ENCODE results near the gene E2F2. TPM values are rescaled to one million over a fixed set of nuclear protein-coding genes. Genes with fewer than 3 reads are reported as not detected.

E2F2 gene
- polyA plus RNA-seq, 1 donor (not counting 4 experiments of a cell fraction or from before 2014, with no cell fraction given) = 0.05 TPM

DNA sequence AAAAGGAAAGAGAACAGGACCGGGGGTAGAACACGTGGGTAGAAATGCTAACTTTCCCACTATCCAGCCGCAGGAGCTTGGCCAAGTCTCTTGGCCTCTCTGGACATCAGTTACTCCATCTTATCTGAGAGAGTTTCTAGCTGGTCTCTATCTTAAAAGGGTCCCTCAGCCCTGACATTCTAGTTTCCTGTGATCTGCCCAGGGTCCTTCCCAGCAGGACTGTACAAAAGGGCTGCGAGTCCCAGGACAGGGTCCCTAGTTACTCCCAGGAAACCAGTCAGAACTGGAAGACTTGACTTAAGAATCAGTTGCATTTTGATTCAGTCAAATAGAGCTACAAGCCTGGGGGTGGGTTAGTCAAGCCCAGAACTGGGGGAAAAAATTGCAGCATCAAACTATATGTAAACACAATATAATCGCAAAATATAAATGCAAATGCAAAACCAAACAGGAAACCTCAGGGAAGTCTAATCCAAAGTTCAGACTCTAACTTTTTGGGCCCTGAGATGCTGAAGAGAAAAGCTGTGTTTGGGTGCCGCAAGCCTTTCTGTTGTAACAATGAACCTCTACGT lies 49.9 kb downstream of the E2F2 start:
- Histone ChIP-seq H4K20me1 (ENCODE audit: control insufficient read depth, extremely low read depth, insufficient read depth, low read length) (no peaks in the 10 kb centered on the region), H3K27me3 (ENCODE audit: control insufficient read depth, extremely low read depth, insufficient read depth, low read length) (no peaks in the 10 kb centered on the region), H3K4me2 (ENCODE audit: control insufficient read depth, extremely low read depth, insufficient read depth, low read depth, low read length) (no peak overlapping the region), H3K79me2 (ENCODE audit: control insufficient read depth, insufficient read depth, low read length) (no peaks in the 10 kb centered on the region), H3K4me1 (ENCODE audit: control insufficient read depth, extremely low read depth, insufficient read depth, low read length) (peaks cover 9% of the 10 kb centered on the region), H3K9me1 (ENCODE audit: control insufficient read depth, extremely low read depth, insufficient read depth, low read length) (no peaks in the 10 kb centered on the region), H3K9me3 (ENCODE audit: control insufficient read depth, low read depth, low read length) (no peaks in the 10 kb centered on the region), H2AFZ (ENCODE audit: control insufficient read depth, low read length) (no peak overlapping the region), H3K27ac (ENCODE audit: control insufficient read depth, insufficient read depth, low read length) (no peak overlapping the region), H3K9ac (ENCODE audit: control insufficient read depth, extremely low read depth, insufficient read depth, low read length) (no peak overlapping the region), H3K4me3 (ENCODE audit: control insufficient read depth in 2 of 3, extremely low read depth in 1 of 3, insufficient read depth in 2 of 3, low read depth in 1 of 3, low read length in 3 of 3) (no peak overlapping the region), H3K36me3 (ENCODE audit: control insufficient read depth in 2 of 2, extremely low read depth in 1 of 2, insufficient read depth in 2 of 2, low read length in 2 of 2) (no peaks in the 10 kb centered on the region)
- no peak for TF ChIP-seq EZH2 (IDR thresholded peaks at IDR 0.05; ENCODE audit: low read length)
- TF ChIP-seq, protein P1, sequence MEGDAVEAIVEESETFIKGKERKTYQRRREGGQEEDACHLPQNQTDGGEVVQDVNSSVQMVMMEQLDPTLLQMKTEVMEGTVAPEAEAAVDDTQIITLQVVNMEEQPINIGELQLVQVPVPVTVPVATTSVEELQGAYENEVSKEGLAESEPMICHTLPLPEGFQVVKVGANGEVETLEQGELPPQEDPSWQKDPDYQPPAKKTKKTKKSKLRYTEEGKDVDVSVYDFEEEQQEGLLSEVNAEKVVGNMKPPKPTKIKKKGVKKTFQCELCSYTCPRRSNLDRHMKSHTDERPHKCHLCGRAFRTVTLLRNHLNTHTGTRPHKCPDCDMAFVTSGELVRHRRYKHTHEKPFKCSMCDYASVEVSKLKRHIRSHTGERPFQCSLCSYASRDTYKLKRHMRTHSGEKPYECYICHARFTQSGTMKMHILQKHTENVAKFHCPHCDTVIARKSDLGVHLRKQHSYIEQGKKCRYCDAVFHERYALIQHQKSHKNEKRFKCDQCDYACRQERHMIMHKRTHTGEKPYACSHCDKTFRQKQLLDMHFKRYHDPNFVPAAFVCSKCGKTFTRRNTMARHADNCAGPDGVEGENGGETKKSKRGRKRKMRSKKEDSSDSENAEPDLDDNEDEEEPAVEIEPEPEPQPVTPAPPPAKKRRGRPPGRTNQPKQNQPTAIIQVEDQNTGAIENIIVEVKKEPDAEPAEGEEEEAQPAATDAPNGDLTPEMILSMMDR (optimal IDR thresholded peaks at IDR 0.05 in 1 of 3, IDR thresholded peaks at IDR 0.05 in 1 of 3, conservative IDR thresholded peaks at IDR 0.05 in 1 of 3; ENCODE audit: extremely low read depth in 1 of 3, insufficient read depth in 2 of 3, low read length in 3 of 3) = no peak
- DNase-seq (ENCODE audit: low read depth, low spot score) = no peak
- no peak for FAIRE-seq
- dilution Hi-C loops (cut with MboI; ENCODE audit: extremely low pct_ligation_motif_present, low sequenced_read_pairs) = no loop called here

DNA sequence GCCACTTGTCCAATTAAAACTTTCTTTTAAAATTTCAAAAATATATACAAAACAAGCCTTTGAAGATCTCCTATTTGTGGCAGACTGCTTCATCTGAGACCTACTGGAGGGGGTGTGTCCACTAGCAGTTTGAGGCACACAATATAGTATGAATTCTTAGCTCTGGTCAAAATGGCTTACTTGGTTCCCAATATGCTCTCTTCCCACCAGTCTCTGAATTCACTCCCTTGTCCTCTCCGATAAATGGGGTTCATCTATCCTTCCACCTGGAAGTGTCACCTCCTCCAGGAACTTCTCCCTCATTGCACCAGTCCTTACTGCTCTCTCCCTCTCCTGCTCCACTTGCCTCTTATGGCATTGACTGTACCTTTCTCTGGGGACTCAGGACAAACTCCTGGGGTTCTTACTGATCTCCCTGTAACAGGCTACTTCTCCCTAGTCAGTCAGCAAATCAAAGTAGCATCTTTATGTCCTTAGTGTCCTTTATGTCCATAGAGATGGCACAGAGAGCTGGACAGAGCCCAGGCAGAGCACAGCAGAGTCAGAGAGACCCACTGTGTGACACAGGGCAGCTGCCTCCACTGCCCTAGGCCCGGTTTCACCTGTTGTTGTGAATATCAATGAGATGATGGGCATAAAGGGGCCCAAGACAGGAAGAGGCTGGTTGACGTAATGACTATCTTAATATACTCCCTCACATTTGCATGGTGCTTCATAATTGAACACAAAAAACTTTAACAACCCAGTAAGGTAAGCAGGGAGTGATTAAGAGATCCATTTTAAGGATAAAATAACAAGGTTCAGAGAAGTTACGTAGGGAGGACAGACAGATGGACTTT lies 50.6 kb downstream of the E2F2 start:
- DNase-seq (ENCODE audit: low read depth, low spot score) (no peak), FAIRE-seq (no peak)
- Histone ChIP-seq H3K9ac (ENCODE audit: control insufficient read depth, extremely low read depth, insufficient read depth, low read length) (no peak overlapping the region), H3K9me1 (ENCODE audit: control insufficient read depth, extremely low read depth, insufficient read depth, low read length) (no peaks in the 10 kb centered on the region), H3K4me2 (ENCODE audit: control insufficient read depth, extremely low read depth, insufficient read depth, low read depth, low read length) (no peak overlapping the region), H3K36me3 (ENCODE audit: control insufficient read depth in 2 of 2, extremely low read depth in 1 of 2, insufficient read depth in 2 of 2, low read length in 2 of 2) (no peaks in the 10 kb centered on the region), H3K9me3 (ENCODE audit: control insufficient read depth, low read depth, low read length) (no peaks in the 10 kb centered on the region), H2AFZ (ENCODE audit: control insufficient read depth, low read length) (no peak overlapping the region), H3K4me1 (ENCODE audit: control insufficient read depth, extremely low read depth, insufficient read depth, low read length) (peaks cover 12% of the 10 kb centered on the region), H3K79me2 (ENCODE audit: control insufficient read depth, insufficient read depth, low read length) (no peaks in the 10 kb centered on the region), H3K27me3 (ENCODE audit: control insufficient read depth, extremely low read depth, insufficient read depth, low read length) (no peaks in the 10 kb centered on the region), H4K20me1 (ENCODE audit: control insufficient read depth, extremely low read depth, insufficient read depth, low read length) (no peaks in the 10 kb centered on the region), H3K27ac (ENCODE audit: control insufficient read depth, insufficient read depth, low read length) (no peak overlapping the region), H3K4me3 (ENCODE audit: control insufficient read depth in 2 of 3, extremely low read depth in 1 of 3, insufficient read depth in 2 of 3, low read depth in 1 of 3, low read length in 3 of 3) (no peak overlapping the region)
- dilution Hi-C loops (cut with MboI; ENCODE audit: extremely low pct_ligation_motif_present, low sequenced_read_pairs) = no loop called here
- TF ChIP-seq EZH2 (IDR thresholded peaks at IDR 0.05; ENCODE audit: low read length) = no peak
- TF ChIP-seq, protein P1 (optimal IDR thresholded peaks at IDR 0.05 in 1 of 3, IDR thresholded peaks at IDR 0.05 in 1 of 3, conservative IDR thresholded peaks at IDR 0.05 in 1 of 3; ENCODE audit: extremely low read depth in 1 of 3, insufficient read depth in 2 of 3, low read length in 3 of 3) = no peak

All from keratinocyte (primary cell).